Activated naive CD8-positive, alpha-beta T cell treated with anti-CD3 and anti-CD28 coated beads, Interleukin-2, amount 10 ng/mL, durations not matched to agents 7 days and 5 days (primary cell): ENCODE results near the gene FBLN2. TPM values are rescaled to one million over a fixed set of nuclear protein-coding genes. Genes with fewer than 3 reads are reported as not detected.

Experiments used
- ATAC-seq: fragments of 150-1000 bp; cut with Tn5 transposase; one replicate; pipeline ENCODE4 v1.10.0; 2021; ENCODE audit warnings: low read depth, moderate library complexity
- POLR2A ChIA-PET: fragments of 350-600 bp; sonication (Branson Sonifier 250); formaldehyde crosslinking; loops from one replicate; lab custom pipeline; 2021; ENCODE audit warnings: antibody characterized with exemption; lab: Charles Lee
- DNase-seq: peaks from one replicate; pipeline ENCODE4 v3.0.0; 2021
- H3K27ac Mint-ChIP-seq: one replicate; pipeline ENCODE4 v1.8.0; 2022; ENCODE audit warnings: mild to moderate bottlenecking, mixed read lengths
- H3K27me3 Mint-ChIP-seq: one replicate; pipeline ENCODE4 v1.8.0; 2022; ENCODE audit warnings: mild to moderate bottlenecking, moderate library complexity, mixed read lengths
- H3K36me3 Mint-ChIP-seq: one replicate; pipeline ENCODE4 v1.8.0; 2021; ENCODE audit warnings: mild to moderate bottlenecking, mixed read lengths
- H3K4me1 Mint-ChIP-seq: one replicate; pipeline ENCODE4 v1.8.0; 2021; ENCODE audit warnings: mixed read lengths
- H3K4me3 Mint-ChIP-seq: one replicate; pipeline ENCODE4 v1.8.0; 2022; ENCODE audit warnings: mild to moderate bottlenecking, moderate library complexity, mixed read lengths
- H3K9me3 Mint-ChIP-seq: one replicate; pipeline ENCODE4 v1.8.0; 2021; ENCODE audit warnings: mixed read lengths
- total RNA-seq, 2 experiments: library from RNA; stranded (reverse); gene quantifications; one replicate each; pipeline ENCODE4 v1.2.3, GENCODE V29; 2021

FBLN2 gene
- total RNA-seq, 2 experiments from 2014 or later, result 2.6 to 2.7 TPM

DNA sequence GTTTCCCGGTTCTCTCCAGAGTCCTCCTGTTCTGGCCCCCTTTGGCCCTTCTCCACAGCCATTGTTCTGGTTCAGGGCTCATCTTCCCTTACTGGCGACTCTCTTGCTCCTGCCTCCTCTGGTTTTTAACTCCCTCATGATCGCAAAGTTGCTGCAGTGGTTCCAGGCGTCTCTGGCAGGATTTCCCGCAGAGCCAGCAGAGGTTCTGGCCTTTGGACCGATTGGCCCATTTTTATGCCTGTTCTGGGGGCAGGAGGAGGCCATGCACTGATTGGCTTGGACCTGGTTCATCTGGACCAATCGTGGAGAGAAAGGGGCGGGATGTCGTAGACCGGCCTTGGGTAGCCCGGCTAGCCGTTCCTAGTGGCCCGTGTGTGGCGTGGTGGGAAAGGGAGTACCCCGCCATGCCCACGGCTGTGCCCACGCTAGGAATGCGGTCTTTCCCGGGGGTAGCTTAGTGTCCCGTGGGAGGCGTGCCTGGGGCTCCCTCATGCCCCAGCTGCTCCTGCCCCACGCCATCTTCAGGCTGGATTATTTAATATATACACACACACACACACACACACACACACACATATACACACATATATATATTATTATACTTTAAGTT lies 113.4 kb downstream of the FBLN2 start:
- POLR2A ChIA-PET, result no interaction called here
- peaks cover 7% of the 10 kb centered on the region for H3K27me3 Mint-ChIP-seq
- DNase-seq, result no peak
- H3K4me3 Mint-ChIP-seq, result no peak overlapping the region
- ATAC-seq, result no peak
- H3K9me3 Mint-ChIP-seq, result no peaks in the 10 kb centered on the region
- H3K36me3 Mint-ChIP-seq, result no peaks in the 10 kb centered on the region
- H3K27ac Mint-ChIP-seq, result no peak overlapping the region
- peaks cover 1% of the 10 kb centered on the region for H3K4me1 Mint-ChIP-seq

DNA sequence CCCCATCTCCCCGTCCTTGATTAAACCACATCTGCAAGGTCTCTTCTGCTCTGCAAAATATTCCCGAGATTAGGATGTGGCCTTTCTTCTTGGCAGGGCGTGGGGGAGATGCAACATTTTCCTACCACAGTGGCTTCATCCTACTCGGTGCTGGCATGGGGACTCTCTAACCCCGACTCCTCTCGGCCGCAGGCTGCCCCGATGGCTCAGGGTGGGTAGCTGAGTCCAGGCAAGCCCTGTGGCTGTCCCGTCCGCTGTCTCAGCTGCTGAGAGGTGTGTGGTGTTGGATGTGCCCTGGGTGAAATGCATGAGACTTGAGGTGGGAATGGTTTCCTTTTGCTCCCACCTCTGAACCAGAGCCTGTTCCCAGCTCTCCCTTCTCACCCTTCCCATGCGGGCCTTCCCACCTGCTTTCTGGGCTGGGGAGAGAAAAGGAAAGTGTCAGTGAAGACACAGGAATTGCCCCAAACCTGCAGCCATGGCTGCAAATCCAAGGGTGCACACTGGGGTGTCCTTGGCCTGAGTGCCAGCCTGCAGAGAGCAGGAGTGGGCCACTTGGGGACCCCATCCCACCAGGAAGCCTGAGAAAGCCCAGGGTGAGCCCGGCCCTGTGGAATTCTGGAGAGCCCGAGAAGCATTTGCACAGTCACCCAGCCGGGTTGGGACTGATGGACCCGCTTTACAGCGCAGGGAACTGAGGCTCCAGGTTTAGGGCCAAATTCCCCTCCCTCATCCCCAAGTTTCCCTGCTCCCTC lies 115.0 kb downstream of the FBLN2 start:
- ATAC-seq, result no peak
- POLR2A ChIA-PET, result no interaction called here
- no peak overlapping the region for H3K4me3 Mint-ChIP-seq
- H3K27ac Mint-ChIP-seq, result no peak overlapping the region
- no peak for DNase-seq
- no peaks in the 10 kb centered on the region for H3K9me3 Mint-ChIP-seq
- peaks cover 3% of the 10 kb centered on the region for H3K27me3 Mint-ChIP-seq
- H3K36me3 Mint-ChIP-seq, result no peaks in the 10 kb centered on the region
- H3K4me1 Mint-ChIP-seq, result no peaks in the 10 kb centered on the region

DNA sequence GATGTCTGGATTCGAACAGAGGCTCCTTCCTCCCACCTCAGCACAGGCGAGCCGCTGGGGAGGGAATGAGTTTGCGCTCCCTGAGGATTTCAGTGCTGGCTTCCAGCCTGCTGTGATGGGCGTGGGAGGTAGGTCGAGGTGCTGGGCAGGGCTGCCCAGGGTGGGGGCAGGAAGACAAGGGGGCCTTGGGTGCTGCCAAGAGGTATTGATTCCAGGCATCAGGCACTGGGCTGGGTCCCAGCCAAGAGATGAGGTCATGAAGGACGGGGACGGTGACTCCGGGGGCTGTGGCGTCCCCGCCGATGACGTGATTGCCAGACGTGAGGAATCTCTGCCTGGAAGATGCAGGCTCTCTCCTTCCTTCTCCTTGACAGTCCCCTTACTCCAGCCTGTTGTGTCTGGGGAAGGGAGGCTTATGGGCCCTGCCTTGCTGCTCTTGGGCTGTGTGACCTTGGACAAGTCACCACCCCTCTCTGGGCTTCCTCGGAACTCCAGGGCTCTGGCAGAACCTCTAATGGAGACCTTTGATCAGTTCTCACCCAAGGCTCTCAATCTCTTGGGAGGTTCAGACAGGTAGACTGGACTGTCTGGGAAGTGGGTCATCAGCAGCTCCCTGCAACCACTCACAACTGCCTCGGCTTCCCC lies 116.8 kb downstream of the FBLN2 start:
- Mint-ChIP-seq H3K9me3 (no peaks in the 10 kb centered on the region), H3K4me3 (no peak overlapping the region)
- POLR2A ChIA-PET, result no interaction called here

DNA sequence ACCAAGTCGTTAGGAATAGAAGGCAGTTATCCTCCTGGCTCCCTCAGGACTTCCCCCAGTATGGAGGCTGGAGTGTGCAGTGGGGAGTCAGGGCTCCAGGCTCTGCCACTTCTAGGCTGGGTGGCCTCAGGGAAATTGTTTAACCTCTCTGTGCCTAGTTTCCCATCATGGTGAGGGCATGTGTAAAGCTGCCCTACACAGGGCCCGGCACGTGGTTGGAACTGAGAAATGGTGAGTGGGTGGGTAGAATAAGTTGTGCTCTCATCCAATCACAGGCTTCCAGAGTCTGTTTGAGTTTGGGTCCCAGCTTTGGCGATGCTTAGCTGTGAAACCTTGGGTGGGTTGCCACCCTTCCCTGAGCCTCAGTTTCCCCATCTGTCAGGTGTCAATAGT lies 117.3 kb downstream of the FBLN2 start:
- peaks cover 3% of the 10 kb centered on the region for H3K27me3 Mint-ChIP-seq
- no peaks in the 10 kb centered on the region for H3K9me3 Mint-ChIP-seq
- no peak overlapping the region for H3K27ac Mint-ChIP-seq
- no peaks in the 10 kb centered on the region for H3K4me1 Mint-ChIP-seq
- POLR2A ChIA-PET, result no interaction called here
- H3K36me3 Mint-ChIP-seq, result no peaks in the 10 kb centered on the region
- no peak for ATAC-seq
- no peak for DNase-seq
- no peak overlapping the region for H3K4me3 Mint-ChIP-seq

More for the DNA sequence above, 116.8 kb downstream of the FBLN2 start:
- Mint-ChIP-seq H3K4me1 (no peaks in the 10 kb centered on the region), H3K27me3 (peaks cover 3% of the 10 kb centered on the region), H3K27ac (no peak overlapping the region), H3K36me3 (no peaks in the 10 kb centered on the region)
- DNase-seq (no peak), ATAC-seq (no peak)

DNA sequence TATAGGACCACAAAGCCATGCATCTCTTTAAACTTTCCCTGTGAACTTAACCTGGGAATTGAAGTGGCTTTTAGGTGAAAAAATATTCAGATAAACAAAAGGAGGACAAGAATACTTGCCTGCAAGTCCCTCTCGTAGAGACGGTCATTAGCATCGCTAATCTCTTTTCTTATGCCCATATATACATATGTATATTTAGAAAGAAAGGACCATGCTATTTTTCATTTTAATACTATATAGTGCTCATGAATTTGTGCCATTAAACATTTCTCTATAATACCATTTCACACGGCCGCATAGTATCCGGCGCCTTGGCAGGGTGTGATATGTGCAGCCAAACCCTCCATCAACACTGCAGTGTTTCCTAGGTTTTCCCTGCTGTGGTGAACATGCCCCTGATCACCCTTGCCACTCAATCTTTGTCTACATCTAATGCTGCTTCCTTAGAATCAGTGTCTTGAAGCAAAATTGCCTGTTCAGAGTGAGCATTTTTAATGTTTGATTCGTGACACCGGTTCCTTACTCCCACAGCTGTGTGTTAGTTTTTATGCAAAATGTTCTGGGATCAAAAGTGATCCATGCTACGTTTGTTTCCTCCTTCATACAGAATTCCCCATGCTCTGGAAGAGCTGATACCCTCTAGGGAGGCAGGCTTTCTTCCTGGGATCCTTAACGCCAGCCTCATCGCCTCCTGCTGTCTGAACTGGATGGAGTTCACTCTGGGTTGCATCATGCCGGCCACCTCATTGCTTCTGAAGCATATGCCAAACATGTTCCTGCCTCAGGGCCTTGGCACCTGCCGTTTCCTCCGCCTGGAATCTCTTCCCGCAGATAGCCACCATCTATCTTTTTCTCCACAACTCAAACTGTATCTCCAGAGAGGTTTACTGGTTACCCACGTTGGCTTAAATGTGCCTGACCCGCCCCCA lies 118.1 kb downstream of the FBLN2 start:
- Mint-ChIP-seq H3K27ac (no peak overlapping the region), H3K4me1 (no peaks in the 10 kb centered on the region), H3K4me3 (no peak overlapping the region), H3K9me3 (no peaks in the 10 kb centered on the region), H3K36me3 (no peaks in the 10 kb centered on the region), H3K27me3 (peaks cover 3% of the 10 kb centered on the region)
- ATAC-seq, result no peak
- POLR2A ChIA-PET, result no interaction called here
- no peak for DNase-seq

DNA sequence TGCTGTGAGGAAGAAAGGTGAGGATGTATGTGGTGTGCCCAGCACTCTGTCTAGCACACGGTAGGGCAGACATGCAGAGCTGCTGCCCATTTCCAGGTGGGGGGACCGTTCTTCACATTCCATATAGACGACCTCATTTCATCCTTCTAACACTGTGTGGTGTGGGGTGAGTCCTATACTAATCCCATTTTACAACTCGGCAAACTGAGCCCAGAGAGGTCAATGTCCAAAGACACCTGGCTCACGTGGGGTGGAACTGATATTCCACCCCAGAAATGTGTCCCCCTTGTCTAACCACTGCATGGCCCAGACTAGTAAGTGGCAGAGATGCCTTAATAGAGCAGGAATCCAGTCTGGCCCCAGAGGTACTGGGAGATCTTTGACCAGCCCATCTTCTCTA lies 119.2 kb downstream of the FBLN2 start:
- Mint-ChIP-seq H3K27me3 (peaks cover 3% of the 10 kb centered on the region), H3K4me1 (no peaks in the 10 kb centered on the region), H3K27ac (no peak overlapping the region), H3K9me3 (no peaks in the 10 kb centered on the region), H3K4me3 (no peak overlapping the region), H3K36me3 (no peaks in the 10 kb centered on the region)
- no peak for DNase-seq
- POLR2A ChIA-PET, result no interaction called here
- no peak for ATAC-seq

DNA sequence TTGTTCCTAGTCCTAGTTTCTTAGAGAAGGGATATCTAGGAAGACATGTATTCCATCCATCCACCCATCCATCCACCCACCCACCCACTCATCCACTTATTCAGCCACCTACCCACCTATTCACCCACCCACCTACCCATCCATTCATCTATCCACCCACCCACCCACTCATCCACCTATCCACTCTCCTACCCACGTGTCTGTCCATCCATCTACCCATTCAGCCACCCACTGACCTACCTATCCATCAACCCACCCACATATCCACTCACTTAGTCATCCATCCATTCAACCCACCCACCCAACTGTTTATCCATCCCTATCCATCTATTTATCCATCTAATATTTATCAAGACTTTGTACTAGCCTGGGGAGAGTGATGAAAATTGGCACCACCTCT lies 120.5 kb downstream of the FBLN2 start:
- Mint-ChIP-seq H3K9me3 (no peaks in the 10 kb centered on the region), H3K27ac (no peak overlapping the region), H3K4me1 (no peaks in the 10 kb centered on the region), H3K27me3 (peaks cover 3% of the 10 kb centered on the region), H3K4me3 (no peak overlapping the region), H3K36me3 (no peaks in the 10 kb centered on the region)
- no peak for DNase-seq
- ATAC-seq, result no peak
- POLR2A ChIA-PET, result no interaction called here

DNA sequence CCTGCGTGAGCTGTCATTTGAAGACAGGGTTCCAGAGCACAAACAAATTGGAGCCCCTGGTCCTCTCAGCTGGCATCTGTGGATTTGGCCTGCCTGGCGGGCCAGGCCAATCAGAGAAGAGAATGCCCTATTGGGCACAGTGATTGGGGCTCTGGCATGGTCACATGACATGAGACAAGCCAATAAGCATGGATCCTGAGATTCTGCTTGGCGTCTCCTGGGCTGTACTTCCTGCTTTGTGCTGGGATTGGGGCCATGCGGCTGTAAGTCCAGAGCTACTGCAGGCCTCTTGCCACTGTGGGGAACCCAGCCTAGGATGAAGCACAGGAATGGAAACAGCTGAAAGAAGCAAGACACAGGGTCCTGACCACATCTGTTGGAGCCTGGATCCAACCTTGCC lies 121.4 kb downstream of the FBLN2 start:
- H3K36me3 Mint-ChIP-seq, result no peaks in the 10 kb centered on the region
- no peak for ATAC-seq
- POLR2A ChIA-PET, result no interaction called here
- H3K4me1 Mint-ChIP-seq, result no peaks in the 10 kb centered on the region
- peaks cover 3% of the 10 kb centered on the region for H3K27me3 Mint-ChIP-seq
- H3K27ac Mint-ChIP-seq, result no peak overlapping the region
- DNase-seq, result no peak
- no peak overlapping the region for H3K4me3 Mint-ChIP-seq
- no peaks in the 10 kb centered on the region for H3K9me3 Mint-ChIP-seq

DNA sequence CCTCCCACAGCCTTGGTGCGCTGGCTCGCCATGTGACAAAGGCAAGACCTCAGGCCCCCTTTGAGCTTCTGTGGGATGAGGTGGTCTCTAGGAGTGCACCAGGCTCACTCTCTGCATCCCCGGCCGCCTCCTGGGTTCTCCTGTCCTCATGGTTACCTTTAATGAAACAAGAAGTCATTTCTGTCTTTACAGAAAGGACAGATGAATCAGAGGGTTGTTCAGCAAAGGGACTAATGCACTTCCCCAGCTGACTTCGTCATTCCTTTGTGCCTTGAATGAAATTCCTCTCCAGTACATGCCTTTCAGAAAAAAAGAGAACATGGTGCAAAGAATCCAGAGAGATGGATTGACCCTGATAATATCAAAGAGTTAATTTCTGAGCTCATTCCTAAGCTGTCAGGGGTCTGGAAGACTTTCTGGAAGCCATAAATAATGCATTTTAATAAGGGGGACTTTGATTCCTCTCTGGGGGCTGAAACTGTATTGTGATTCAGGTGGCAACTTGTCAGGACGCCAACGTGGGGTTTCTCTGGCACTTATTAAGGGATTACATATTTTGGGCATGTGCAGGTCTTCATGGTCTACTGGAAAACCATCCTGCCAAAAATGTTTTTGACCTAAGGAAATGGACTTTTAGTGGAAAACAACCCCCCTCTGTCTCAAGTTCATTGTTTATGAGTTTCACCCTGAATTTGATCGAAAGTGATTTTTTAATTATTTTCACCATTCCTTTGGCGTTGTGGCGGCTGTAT lies 122.7 kb downstream of the FBLN2 start:
- no peak overlapping the region for H3K4me3 Mint-ChIP-seq
- H3K9me3 Mint-ChIP-seq, result no peaks in the 10 kb centered on the region
- no peaks in the 10 kb centered on the region for H3K36me3 Mint-ChIP-seq
- ATAC-seq (no peak), DNase-seq (no peak)
- no peak overlapping the region for H3K27ac Mint-ChIP-seq
- POLR2A ChIA-PET, result no interaction called here
- no peaks in the 10 kb centered on the region for H3K4me1 Mint-ChIP-seq
- H3K27me3 Mint-ChIP-seq, result peaks cover 5% of the 10 kb centered on the region

DNA sequence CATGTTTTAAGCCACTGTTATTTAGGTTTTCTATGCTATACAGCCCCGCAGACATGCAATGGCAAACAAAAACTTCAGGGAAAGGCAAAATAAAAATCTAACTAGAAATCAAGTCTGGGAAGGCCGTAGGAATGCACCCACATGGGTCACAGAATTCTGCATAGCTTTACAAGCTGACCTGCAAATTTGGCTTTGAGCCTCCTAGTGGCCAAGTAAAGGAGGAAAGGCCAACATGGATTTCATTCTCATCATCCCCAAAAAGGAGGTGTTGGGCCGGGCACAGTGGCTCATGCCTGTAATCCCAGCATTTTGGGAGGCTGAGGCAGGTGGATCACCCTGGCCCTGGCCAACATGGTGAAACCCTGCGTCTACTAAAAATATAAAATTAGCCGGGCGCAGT lies 124.3 kb downstream of the FBLN2 start:
- Mint-ChIP-seq H3K27ac (no peak overlapping the region), H3K4me3 (no peak overlapping the region), H3K9me3 (no peaks in the 10 kb centered on the region), H3K4me1 (no peaks in the 10 kb centered on the region), H3K36me3 (no peaks in the 10 kb centered on the region), H3K27me3 (peaks cover 6% of the 10 kb centered on the region)
- ATAC-seq, result no peak
- POLR2A ChIA-PET, result no interaction called here
- DNase-seq, result no peak

DNA sequence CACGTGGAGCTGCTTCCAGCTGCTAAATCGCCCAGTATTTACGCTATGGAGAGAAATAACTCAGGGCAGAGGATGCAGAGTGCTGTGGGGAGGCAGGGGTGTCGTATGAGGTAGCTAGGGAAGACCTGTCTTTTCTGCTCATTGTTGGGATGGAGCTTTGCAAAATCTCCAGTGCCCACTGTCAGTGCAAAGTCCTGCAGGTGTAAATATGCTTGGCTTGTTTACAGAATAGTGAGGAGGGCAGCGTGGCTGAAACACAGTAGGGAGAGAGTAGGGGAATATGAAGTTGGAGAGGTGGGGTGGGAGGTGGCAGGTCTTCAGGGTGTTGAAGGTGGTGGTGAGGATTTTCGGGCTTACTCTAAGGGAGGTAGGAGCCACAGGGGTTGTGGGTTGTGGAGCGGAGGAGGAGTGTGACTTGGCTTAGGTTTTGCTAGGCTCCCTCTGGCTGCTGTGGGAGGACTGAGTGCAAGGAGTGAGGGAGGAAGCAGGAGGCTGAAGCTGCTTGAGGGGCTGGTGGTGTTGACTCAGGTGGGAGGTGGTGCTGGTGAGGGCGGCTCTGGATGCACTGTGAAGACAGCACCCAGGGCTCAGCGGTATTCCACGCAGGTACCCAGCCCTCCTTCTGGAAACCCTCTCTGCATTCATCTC lies 125.7 kb downstream of the FBLN2 start:
- H3K9me3 Mint-ChIP-seq, result no peaks in the 10 kb centered on the region
- ATAC-seq (no peak), DNase-seq (no peak)
- H3K4me1 Mint-ChIP-seq, result no peaks in the 10 kb centered on the region
- POLR2A ChIA-PET, result no interaction called here
- no peaks in the 10 kb centered on the region for H3K36me3 Mint-ChIP-seq
- no peak overlapping the region for H3K4me3 Mint-ChIP-seq
- peaks cover 5% of the 10 kb centered on the region for H3K27me3 Mint-ChIP-seq
- no peak overlapping the region for H3K27ac Mint-ChIP-seq

DNA sequence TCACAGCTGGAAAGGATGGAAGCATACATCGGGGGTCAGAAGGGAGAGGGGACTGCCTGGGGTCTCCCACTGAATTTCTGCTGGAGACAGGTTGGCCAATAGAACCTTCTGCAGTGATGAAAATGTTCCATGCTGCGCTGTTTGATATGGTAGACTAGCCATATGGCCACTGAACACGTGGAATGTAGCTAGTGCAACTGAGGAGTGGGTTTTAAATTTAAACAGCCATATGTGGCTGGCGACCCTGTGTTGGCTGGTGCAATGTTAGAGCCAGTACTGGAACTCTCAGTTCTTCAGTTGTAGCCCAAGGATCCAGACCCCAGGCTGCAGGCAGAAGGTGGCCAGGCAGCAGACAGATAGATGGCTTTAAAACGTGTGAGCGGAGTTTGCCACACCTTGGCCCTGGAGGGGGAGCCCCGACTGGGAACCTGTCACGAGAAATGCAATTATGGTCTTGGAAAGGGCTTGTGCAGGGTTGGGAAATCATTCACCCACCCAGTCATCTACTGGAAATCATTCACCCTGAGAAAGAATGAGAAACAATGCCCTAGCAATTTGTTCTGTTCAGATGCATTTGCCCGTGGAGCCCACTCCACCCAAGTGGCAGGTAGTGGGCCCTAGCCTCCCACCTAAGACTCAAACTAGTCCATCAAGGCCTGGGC lies 127.6 kb downstream of the FBLN2 start:
- Mint-ChIP-seq H3K4me1 (no peaks in the 10 kb centered on the region), H3K9me3 (no peaks in the 10 kb centered on the region), H3K27ac (no peak overlapping the region), H3K27me3 (peaks cover 8% of the 10 kb centered on the region), H3K4me3 (no peak overlapping the region), H3K36me3 (no peaks in the 10 kb centered on the region)
- DNase-seq (no peak), ATAC-seq (no peak)
- POLR2A ChIA-PET, result no interaction called here
